Tibial nerve (tissue), 4 donors: ENCODE data around the gene ANO1. TPM values are rescaled to one million over a fixed set of nuclear protein-coding genes. Genes with fewer than 3 reads are reported as not detected.

Source experiments
- DNase-seq, 2 donors: peaks; one replicate each; pipeline ENCODE4 v3.0.0-alpha.2; 2019; ENCODE audit warnings: low spot score in 2 of 2
- H3K27ac ChIP-seq, 4 donors: fragments of 200-600 bp; sonication (generic) in 3 of 4; one replicate each; pipeline ENCODE4 v1.5.1; 2017 to 2019; ENCODE audit warnings: mild to moderate bottlenecking in 1 of 4
- H3K27me3 ChIP-seq, 2 donors: fragments of 200-600 bp; sonication (generic) in 1 of 2; one replicate each; pipeline versions ENCODE4 v1.5.1 to v1.6.0; 2017 to 2019
- H3K36me3 ChIP-seq, 3 donors: fragments of 200-600 bp; sonication (generic); one replicate each; pipeline ENCODE4 v1.5.1; 2018 to 2019
- H3K4me1 ChIP-seq, 4 donors: fragments of 200-600 bp; sonication (generic) in 3 of 4; one replicate each; pipeline ENCODE4 v1.5.1; 2017 to 2019
- H3K4me3 ChIP-seq, 4 donors: fragments of 200-600 bp; sonication (generic) in 3 of 4; one replicate each; pipeline ENCODE4 v1.5.1; 2017 to 2019; ENCODE audit warnings: mild to moderate bottlenecking in 1 of 4, moderate library complexity in 1 of 4
- H3K9me3 ChIP-seq, 4 donors: fragments of 200-600 bp; sonication (generic) in 3 of 4; one replicate each; pipeline ENCODE4 v1.5.1; 2017 to 2019
- EP300 ChIP-seq, 2 donors: sonication (generic); formaldehyde crosslinking; IDR thresholded peaks; one replicate each; pipeline ENCODE4 v1.6.1; 2017; ENCODE audit warnings: antibody characterized with exemption in 2 of 2, mild to moderate bottlenecking in 1 of 2
- POLR2A ChIP-seq, 2 donors: fragments of 450-650 bp; IDR thresholded peaks; one replicate each; pipeline ENCODE4 v1.6.1; 2017; ENCODE audit warnings: antibody characterized with exemption in 2 of 2, mild to moderate bottlenecking in 2 of 2, moderate library complexity in 2 of 2
- WGBS, 2 donors: methylation state at CpG; one replicate each; pipeline ENCODE4 v1.1.5; 2018; 5-methylcytosine and 5-hydroxymethylcytosine counted together
- total RNA-seq, 4 donors: library from RNA; depleted of rRNA; stranded (reverse); fragments of >200 nt; gene quantifications; one replicate each; pipeline ENCODE4 v1.1.0, GENCODE V29; 2016
- TF ChIP-seq, protein P1 (sequence below), 5 experiments: fragments of 200-600 bp in 3 of 5; fragments of 450-650 bp in 2 of 5; sonication (generic) in 3 of 5; IDR thresholded peaks; one replicate each; pipeline ENCODE4 v1.5.1; 2016 to 2019; ENCODE audit warnings: antibody characterized with exemption in 5 of 5, mild to moderate bottlenecking in 3 of 5, moderate library complexity in 2 of 5

Gene ANO1
- total RNA-seq, 4 donors from 2014 or later: 1.7 to 6.3 (median 4.1) TPM

DNA sequence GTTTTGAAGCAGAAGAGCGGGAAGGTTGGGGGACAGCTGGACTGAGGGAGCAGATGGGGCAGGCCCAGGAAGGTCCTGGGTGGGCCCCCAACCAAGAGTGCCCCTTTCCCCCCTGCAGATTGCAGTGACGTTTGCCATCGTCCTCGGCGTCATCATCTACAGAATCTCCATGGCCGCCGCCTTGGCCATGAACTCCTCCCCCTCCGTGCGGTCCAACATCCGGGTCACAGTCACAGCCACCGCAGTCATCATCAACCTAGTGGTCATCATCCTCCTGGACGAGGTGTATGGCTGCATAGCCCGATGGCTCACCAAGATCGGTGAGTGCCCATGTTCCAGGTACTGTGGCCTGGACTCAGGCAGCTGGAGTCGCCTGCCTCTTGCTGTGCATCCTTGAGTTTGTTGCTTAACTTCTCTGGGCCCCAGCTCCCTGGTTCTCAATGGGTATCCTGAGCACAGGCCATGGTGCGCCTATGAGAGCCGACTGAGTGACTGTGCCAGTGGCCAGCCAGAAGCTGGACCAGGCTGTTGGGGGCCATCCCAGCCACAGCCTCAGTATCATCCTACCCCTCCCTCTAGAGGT is 83.0 kb downstream of the ANO1 start:
- TF ChIP-seq, protein P1, sequence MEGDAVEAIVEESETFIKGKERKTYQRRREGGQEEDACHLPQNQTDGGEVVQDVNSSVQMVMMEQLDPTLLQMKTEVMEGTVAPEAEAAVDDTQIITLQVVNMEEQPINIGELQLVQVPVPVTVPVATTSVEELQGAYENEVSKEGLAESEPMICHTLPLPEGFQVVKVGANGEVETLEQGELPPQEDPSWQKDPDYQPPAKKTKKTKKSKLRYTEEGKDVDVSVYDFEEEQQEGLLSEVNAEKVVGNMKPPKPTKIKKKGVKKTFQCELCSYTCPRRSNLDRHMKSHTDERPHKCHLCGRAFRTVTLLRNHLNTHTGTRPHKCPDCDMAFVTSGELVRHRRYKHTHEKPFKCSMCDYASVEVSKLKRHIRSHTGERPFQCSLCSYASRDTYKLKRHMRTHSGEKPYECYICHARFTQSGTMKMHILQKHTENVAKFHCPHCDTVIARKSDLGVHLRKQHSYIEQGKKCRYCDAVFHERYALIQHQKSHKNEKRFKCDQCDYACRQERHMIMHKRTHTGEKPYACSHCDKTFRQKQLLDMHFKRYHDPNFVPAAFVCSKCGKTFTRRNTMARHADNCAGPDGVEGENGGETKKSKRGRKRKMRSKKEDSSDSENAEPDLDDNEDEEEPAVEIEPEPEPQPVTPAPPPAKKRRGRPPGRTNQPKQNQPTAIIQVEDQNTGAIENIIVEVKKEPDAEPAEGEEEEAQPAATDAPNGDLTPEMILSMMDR (IDR thresholded peaks at IDR 0.05): no peak
- no peak for TF ChIP-seq POLR2A (IDR thresholded peaks at IDR 0.05)
- TF ChIP-seq EP300 (IDR thresholded peaks at IDR 0.05): no peak
- Histone ChIP-seq H3K27me3 (no peaks in the 10 kb centered on the region), H3K4me1 (no peaks in the 10 kb centered on the region), H3K27ac (no peak overlapping the region), H3K36me3 (no peaks in the 10 kb centered on the region), H3K9me3 (no peaks in the 10 kb centered on the region), H3K4me3 (no peak overlapping the region)
- 89 to 92% methylated on average over 13 to 17 of the region's 17 CpGs for WGBS, 2 donors
- DNase-seq: no peak

DNA sequence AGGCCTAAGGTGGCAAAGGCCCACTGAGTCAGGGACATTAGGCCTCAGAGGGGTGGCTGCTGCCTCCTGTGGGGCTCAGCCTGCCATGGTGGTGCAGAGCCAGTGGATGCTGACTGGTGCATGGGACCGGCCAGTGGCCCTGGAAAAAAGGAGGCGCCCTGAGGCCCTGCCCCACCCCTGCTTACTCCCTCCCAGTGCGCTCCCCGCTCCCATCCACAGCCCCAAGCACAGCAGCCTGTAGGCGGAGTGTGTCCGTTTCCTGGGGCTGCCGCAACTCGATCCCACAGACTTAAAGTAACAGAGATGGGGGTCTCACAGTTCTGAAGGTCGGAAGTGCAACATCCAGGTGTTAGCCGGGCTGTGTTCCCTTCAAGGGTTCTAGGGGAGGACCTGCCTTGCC is 86.6 kb downstream of the ANO1 start:
- Histone ChIP-seq H3K27me3 (peaks cover 0 to 6% of the 10 kb centered on the region in 2 donors), H3K27ac (no peak overlapping the region), H3K9me3 (no peaks in the 10 kb centered on the region), H3K36me3 (no peaks in the 10 kb centered on the region), H3K4me1 (no peaks in the 10 kb centered on the region), H3K4me3 (no peak overlapping the region)
- no peak for DNase-seq
- WGBS, 2 donors: 73 to 86% methylated on average over 9 to 10 of the region's 10 CpGs
- TF ChIP-seq, protein P1 (IDR thresholded peaks at IDR 0.05): no peak
- TF ChIP-seq EP300 (IDR thresholded peaks at IDR 0.05): no peak
- no peak for TF ChIP-seq POLR2A (IDR thresholded peaks at IDR 0.05)

DNA sequence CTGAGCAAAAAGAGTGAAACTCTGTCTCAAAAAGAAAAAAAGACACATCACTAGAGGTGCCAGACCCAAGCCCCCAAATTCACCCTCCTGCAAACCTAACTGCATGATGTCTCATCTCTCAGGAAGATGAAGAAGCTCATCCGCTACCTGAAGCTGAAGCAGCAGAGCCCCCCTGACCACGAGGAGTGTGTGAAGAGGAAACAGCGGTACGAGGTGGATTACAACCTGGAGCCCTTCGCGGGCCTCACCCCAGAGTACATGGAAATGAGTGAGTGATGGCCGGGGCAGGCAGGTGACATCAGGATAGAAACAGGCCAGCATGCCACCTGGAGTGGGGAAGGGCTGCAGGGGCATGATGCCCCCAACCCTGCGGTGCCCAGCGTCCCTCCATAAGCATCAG is 89.0 kb downstream of the ANO1 start:
- Histone ChIP-seq H3K4me3 (no peak overlapping the region), H3K4me1 (no peaks in the 10 kb centered on the region), H3K27me3 (peaks cover 0 to 6% of the 10 kb centered on the region in 2 donors), H3K27ac (no peak overlapping the region), H3K9me3 (no peaks in the 10 kb centered on the region), H3K36me3 (no peaks in the 10 kb centered on the region)
- 91 to 92% methylated on average over 7 to 9 of the region's 9 CpGs for WGBS, 2 donors
- no peak for DNase-seq
- TF ChIP-seq POLR2A (IDR thresholded peaks at IDR 0.05) (no peak), EP300 (IDR thresholded peaks at IDR 0.05) (no peak)
- TF ChIP-seq, protein P1 (IDR thresholded peaks at IDR 0.05): no peak

DNA sequence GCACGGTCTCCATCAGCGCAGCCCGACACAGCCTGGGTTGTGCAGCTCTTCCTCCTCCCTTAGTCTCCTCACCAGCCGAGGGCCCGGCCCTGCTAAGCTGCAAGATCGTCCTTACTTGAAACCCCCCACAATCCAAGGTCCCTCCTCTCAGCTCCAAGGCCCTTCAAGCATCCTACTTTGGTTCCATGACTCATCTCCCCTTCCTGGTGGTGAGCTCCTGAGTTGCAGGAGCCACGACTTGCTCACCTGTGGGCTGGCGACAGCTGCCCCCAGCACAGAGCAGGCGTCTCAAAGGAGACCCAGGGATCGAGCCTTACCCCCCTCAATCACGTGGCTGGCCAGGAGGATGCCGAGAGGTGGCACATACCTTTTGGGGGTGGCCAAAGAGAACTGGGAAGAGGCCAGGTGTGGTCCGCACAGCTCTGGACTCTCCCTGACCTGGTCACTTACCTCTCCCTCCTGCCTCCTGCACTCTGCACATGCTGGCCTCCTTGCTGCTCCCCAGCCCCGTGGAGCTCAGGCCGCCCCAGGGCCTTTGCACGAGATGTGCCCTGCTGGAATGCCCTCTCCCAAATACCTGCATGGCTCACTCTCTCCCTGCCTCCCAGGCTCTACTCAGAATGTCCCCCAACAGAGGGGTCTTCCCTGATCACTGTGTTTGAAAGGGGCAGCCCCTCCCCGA is 89.7 kb downstream of the ANO1 start:
- Histone ChIP-seq H3K36me3 (no peaks in the 10 kb centered on the region), H3K4me3 (no peak overlapping the region), H3K27me3 (peaks cover 0 to 6% of the 10 kb centered on the region in 2 donors), H3K9me3 (no peaks in the 10 kb centered on the region), H3K4me1 (no peaks in the 10 kb centered on the region), H3K27ac (no peak overlapping the region)
- WGBS, 2 donors: 89 to 94% methylated on average over 17 of the region's 17 CpGs
- no peak for DNase-seq
- TF ChIP-seq POLR2A (IDR thresholded peaks at IDR 0.05) (no peak), EP300 (IDR thresholded peaks at IDR 0.05) (no peak)
- TF ChIP-seq, protein P1 (IDR thresholded peaks at IDR 0.05): no peak

DNA sequence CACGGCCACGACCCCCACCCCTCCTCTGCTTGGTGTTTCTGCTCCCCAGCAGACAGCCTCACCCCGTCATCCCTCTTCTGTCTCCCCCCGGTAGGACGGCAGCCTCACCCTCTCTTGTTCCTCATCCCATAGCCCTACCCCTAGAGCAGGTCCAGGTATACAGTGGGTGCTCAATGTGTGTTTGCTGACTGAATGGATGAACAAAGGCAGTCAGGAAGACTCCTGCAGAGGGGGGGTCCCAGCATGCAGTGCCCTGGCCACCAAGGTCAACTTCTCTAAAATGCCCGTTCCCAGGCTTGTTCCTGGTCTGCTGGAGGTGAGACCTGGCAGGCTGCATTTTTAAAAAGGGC is 90.3 kb downstream of the ANO1 start:
- peaks cover 0 to 6% of the 10 kb centered on the region in 2 donors for H3K27me3 ChIP-seq
- no peaks in the 10 kb centered on the region for H3K9me3 ChIP-seq
- TF ChIP-seq, protein P1 (IDR thresholded peaks at IDR 0.05): no peak
- no peak for TF ChIP-seq POLR2A (IDR thresholded peaks at IDR 0.05)
- no peak for TF ChIP-seq EP300 (IDR thresholded peaks at IDR 0.05)
- DNase-seq: no peak
- H3K27ac ChIP-seq: no peak overlapping the region
- WGBS, 2 donors: 89 to 90% methylated on average over 6 of the region's 6 CpGs
- no peaks in the 10 kb centered on the region for H3K4me1 ChIP-seq
- no peak overlapping the region for H3K4me3 ChIP-seq
- H3K36me3 ChIP-seq: no peaks in the 10 kb centered on the region
